IMR-90 (cell line): ENCODE measurements around the gene KDSR. TPM values are rescaled to one million over a fixed set of nuclear protein-coding genes. Genes with fewer than 3 reads are reported as not detected.

Source experiments
- ATAC-seq: fragments of 200-7000 bp; cut with Tn5 transposase; 2 replicates; pipeline ENCODE4 v1.9.1; 2020; ENCODE audit warnings: low read depth, mild to moderate bottlenecking, moderate library complexity
- BruUV-seq: library from RNA; stranded (reverse); fragments of 400-500 nt; replicated peaks from 2 replicates; lab custom pipeline; 2021; lab: Mats Ljungman, UMichigan
- CTCF ChIA-PET: fragments of 300-600 bp; formaldehyde crosslinking; extraction: SDS; loops from one replicate; lab custom pipeline; 2021; ENCODE audit warnings: antibody characterized with exemption; lab: Yijun Ruan, JAX
- POLR2A ChIA-PET: fragments of 300-600 bp; sonication (Branson Sonifier 250); formaldehyde crosslinking; loops from one replicate; lab custom pipeline; 2022; ENCODE audit warnings: antibody characterized with exemption; ENCODE audit not compliant: unreplicated experiment; lab: Charles Lee
- DNase-seq: peaks from one replicate; pipeline ENCODE4 v3.0.0; 2013
- H2AFZ ChIP-seq: replicated peaks from 2 replicates; pipeline ENCODE3; 2013; ENCODE audit warnings: low read length, mild to moderate bottlenecking; ENCODE audit not compliant: poor library complexity
- H2AK5ac ChIP-seq: 2 replicates; pipeline ENCODE4 v1.6.1; 2013; ENCODE audit warnings: low read depth, low read length, inconsistent platforms
- H2AK9ac ChIP-seq: replicated peaks from 2 replicates; pipeline ENCODE3; 2013; ENCODE audit warnings: mild to moderate bottlenecking, low read depth, low read length, moderate library complexity; ENCODE audit not compliant: poor library complexity
- H2BK120ac ChIP-seq: 2 replicates; pipeline ENCODE4 v1.6.1; 2013; ENCODE audit warnings: low read depth, low read length, inconsistent platforms
- H2BK15ac ChIP-seq: 3 replicates; pipeline ENCODE4 v1.6.1; 2013; ENCODE audit warnings: low read depth, low read length, inconsistent platforms
- H2BK20ac ChIP-seq: 2 replicates; pipeline ENCODE4 v1.6.1; 2013; ENCODE audit warnings: low read depth, mild to moderate bottlenecking, inconsistent platforms, low read length, moderate library complexity
- H2BK5ac ChIP-seq: 2 replicates; pipeline ENCODE4 v1.6.1; 2013; ENCODE audit warnings: mild to moderate bottlenecking, low read depth, low read length, inconsistent platforms; ENCODE audit not compliant: poor library complexity, severe bottlenecking
- H3K14ac ChIP-seq: replicated peaks from 2 replicates; pipeline ENCODE4 v1.6.1; 2013; ENCODE audit warnings: low read depth, low read length, inconsistent platforms
- H3K18ac ChIP-seq: 2 replicates; pipeline ENCODE4 v1.6.1; 2013; ENCODE audit warnings: low read depth, low read length, control low read depth
- H3K23ac ChIP-seq: 2 replicates; pipeline ENCODE4 v1.6.1; 2013; ENCODE audit warnings: low read depth, low read length, inconsistent platforms
- H3K27ac ChIP-seq: 2 replicates; pipeline ENCODE4 v1.5.1; 2013; ENCODE audit warnings: mild to moderate bottlenecking, control low read depth, low read length; ENCODE audit not compliant: insufficient read depth
- H3K27me3 ChIP-seq: 2 replicates; pipeline ENCODE4 v1.6.1; 2013; ENCODE audit warnings: low read length; ENCODE audit not compliant: control insufficient read depth, insufficient read depth
- H3K36me3 ChIP-seq: 2 replicates; pipeline ENCODE4 v1.6.1; 2013; ENCODE audit warnings: low read length, mixed read lengths; ENCODE audit not compliant: control insufficient read depth, insufficient read depth
- H3K4ac ChIP-seq: 2 replicates; pipeline ENCODE4 v1.6.1; 2013; ENCODE audit warnings: low read depth, low read length, inconsistent platforms
- H3K4me1 ChIP-seq: 2 replicates; pipeline ENCODE4 v1.6.1; 2013; ENCODE audit warnings: low read length, mixed read lengths; ENCODE audit not compliant: control insufficient read depth, insufficient read depth
- H3K4me2 ChIP-seq: 2 replicates; pipeline ENCODE4 v1.6.1; 2013; ENCODE audit warnings: low read depth, mild to moderate bottlenecking, control low read depth, low read length, moderate library complexity
- H3K4me3 ChIP-seq: 2 replicates; pipeline ENCODE4 v1.5.1; 2013; ENCODE audit warnings: low read depth, mild to moderate bottlenecking, control low read depth, low read length, moderate library complexity; ENCODE audit not compliant: insufficient read depth
- H3K56ac ChIP-seq: 2 replicates; pipeline ENCODE4 v1.6.1; 2013; ENCODE audit warnings: low read length, inconsistent platforms; ENCODE audit not compliant: insufficient read depth; ENCODE audit errors: extremely low read depth
- H3K79me1 ChIP-seq, 2 experiments: 2 replicates each; pipeline ENCODE4 v1.6.1; 2013; ENCODE audit warnings: low read length in 2 of 2, inconsistent platforms in 1 of 2, low read depth in 1 of 2
- H3K9ac ChIP-seq: 2 replicates; pipeline ENCODE4 v1.6.1; 2013; ENCODE audit warnings: low read depth, low read length, control low read depth
- H3K9me1 ChIP-seq: 2 replicates; pipeline ENCODE4 v1.6.1; 2013; ENCODE audit warnings: low read length, inconsistent platforms; ENCODE audit not compliant: insufficient read depth
- H3K9me3 ChIP-seq: 2 replicates; pipeline ENCODE4 v1.6.1; 2013; ENCODE audit warnings: low read length; ENCODE audit not compliant: control insufficient read depth, insufficient read depth
- H4K20me1 ChIP-seq: 2 replicates; pipeline ENCODE4 v1.6.1; 2013; ENCODE audit warnings: low read length, inconsistent platforms; ENCODE audit not compliant: insufficient read depth
- H4K5ac ChIP-seq: 2 replicates; pipeline ENCODE4 v1.6.1; 2013; ENCODE audit warnings: mild to moderate bottlenecking, low read depth, low read length, control low read depth
- H4K8ac ChIP-seq, 2 experiments: 2 replicates each; pipeline ENCODE4 v1.6.1; 2013; ENCODE audit warnings: low read depth in 2 of 2, low read length in 2 of 2, control low read depth in 1 of 2, inconsistent platforms in 1 of 2
- H4K91ac ChIP-seq: 2 replicates; pipeline ENCODE4 v1.6.1; 2013; ENCODE audit warnings: low read depth, low read length, inconsistent platforms; ENCODE audit not compliant: insufficient read depth
- BHLHE40 ChIP-seq: fragments of 150-350 bp; IDR thresholded peaks from 2 replicates; pipeline ENCODE4 v1.6.1; 2016; ENCODE audit warnings: mild to moderate bottlenecking, low read depth, low read length
- CEBPB ChIP-seq: IDR thresholded peaks from 2 replicates; pipeline ENCODE4 v1.6.1; 2012; ENCODE audit warnings: low read depth, low read length, improper control_type of control experiment
- CTCF ChIP-seq: conservative IDR thresholded peaks from 2 replicates; pipeline ENCODE4 v1.5.1; 2012; ENCODE audit warnings: mild to moderate bottlenecking, low read depth, low read length, improper control_type of control experiment
- ELK1 ChIP-seq: fragments of 150-350 bp; IDR thresholded peaks from 2 replicates; pipeline ENCODE4 v1.6.1; 2016; ENCODE audit warnings: low read depth, mild to moderate bottlenecking, low read length, moderate library complexity, borderline replicate concordance
- FOS ChIP-seq: fragments of 150-350 bp; IDR thresholded peaks from 2 replicates; pipeline ENCODE4 v1.6.1; 2016; ENCODE audit warnings: low read depth, low read length
- MAFK ChIP-seq: IDR thresholded peaks from 2 replicates; pipeline ENCODE4 v1.6.1; 2012; ENCODE audit warnings: low read depth, low read length, improper control_type of control experiment
- MAZ ChIP-seq: IDR thresholded peaks from 2 replicates; pipeline ENCODE4 v1.6.1; 2012; ENCODE audit warnings: low read depth, mild to moderate bottlenecking, low read length, improper control_type of control experiment, moderate library complexity, borderline replicate concordance
- NFE2L2 ChIP-seq: fragments of 150-350 bp; IDR thresholded peaks from 2 replicates; pipeline ENCODE4 v1.6.1; 2016; ENCODE audit warnings: low read depth, mild to moderate bottlenecking, low read length
- POLR2A ChIP-seq: IDR thresholded peaks from 2 replicates; pipeline ENCODE4 v1.6.1; 2012; ENCODE audit warnings: mild to moderate bottlenecking, low read depth, low read length
- RAD21 ChIP-seq: IDR thresholded peaks from 2 replicates; pipeline ENCODE4 v1.6.1; 2012; ENCODE audit warnings: low read length, improper control_type of control experiment
- RCOR1 ChIP-seq: IDR thresholded peaks from 2 replicates; pipeline ENCODE4 v1.6.1; 2012; ENCODE audit warnings: mild to moderate bottlenecking, low read length, improper control_type of control experiment; ENCODE audit not compliant: insufficient replicate concordance
- RFX5 ChIP-seq: IDR thresholded peaks from 2 replicates; pipeline ENCODE4 v1.8.0; 2012; ENCODE audit warnings: low read depth, mild to moderate bottlenecking, low read length, moderate library complexity
- SMC3 ChIP-seq: fragments of 150-350 bp; IDR thresholded peaks from 2 replicates; pipeline ENCODE4 v1.6.1; 2016; ENCODE audit warnings: low read depth, mild to moderate bottlenecking, antibody characterized with exemption, low read length, moderate library complexity
- USF2 ChIP-seq: fragments of 150-350 bp; IDR thresholded peaks from 2 replicates; pipeline ENCODE4 v1.6.1; 2017; ENCODE audit warnings: mild to moderate bottlenecking, antibody characterized with exemption, low read length, low read depth
- WGBS, 2 experiments: methylation state at CpG; one replicate each; pipeline versions ENCODE4 v1.1.5 to v1.1.7; 2013; ENCODE audit warnings: missing lambda C conversion rate in 2 of 2; ENCODE audit not compliant: insufficient read length in 1 of 2; ENCODE audit errors: extremely low coverage in 2 of 2; 5-methylcytosine and 5-hydroxymethylcytosine counted together
- dilution Hi-C: fragments of 300-500 bp; cut with HindIII; formaldehyde crosslinking; loops from one replicate; pipeline ENCODE4 v1.14.3; 2018; ENCODE audit warnings: low sequenced_read_pairs; ENCODE audit not compliant: unreplicated experiment
- in situ Hi-C: fragments of 300-500 bp; cut with MboI; formaldehyde crosslinking; loops from 3 replicates; pipeline ENCODE4 v1.14.3; 2019; ENCODE audit warnings: low sequenced_read_pairs, inconsistent platforms, mixed read lengths
- intact Hi-C: fragments of 100-400 bp; cut with micrococcal nuclease; formaldehyde crosslinking; loops from 2 replicates; pipeline ENCODE4 v1.10.0; 2022
- polyA plus RNA-seq, 3 experiments: library from polyadenylated mRNA; depleted of rRNA; stranded (reverse); fragments of >200 nt; gene quantifications; 2 replicates each; pipeline ENCODE4 v1.2.3, GENCODE V29; 2012; ENCODE audit warnings: low replicate concordance in 1 of 3
- total RNA-seq: library from RNA; depleted of rRNA; stranded (reverse); fragments of >200 nt; gene quantifications from 2 replicates; pipeline ENCODE4 v1.2.3, GENCODE V29; 2012

KDSR gene
- total and polyA plus RNA-seq, 2 of the 4 experiments (the other 2 are of a cell fraction), result 21.5 to 21.9 TPM

- BruUV-seq, result no TSS peak
- Histone ChIP-seq H4K5ac (no peak overlapping the region; the same call in 1 of the 2 replicates), H3K36me3 (peaks cover 37% of the 10 kb centered on the region), H2AK5ac (peak overlapping the region; percentile 0; the same call in 1 of the 2 replicates), H3K27me3 (no peaks in the 10 kb centered on the region), H3K4me1 (peaks cover 6% of the 10 kb centered on the region), H3K4ac (peak overlapping the region; percentile 8; the same call in 1 of the 2 replicates), H2AK9ac (no peak overlapping the region), H2BK5ac (peak overlapping the region; percentile 87), H3K18ac (peak overlapping the region; percentile 66; the same call in 1 of the 2 replicates), H3K9me1 (0 out of 2 replicates have a peak, but pooled peaks cover 4% of the 10 kb centered on the region), H2BK20ac (no peak overlapping the region), H3K4me2 (peak overlapping the region; percentile 73), H2BK15ac (no peak overlapping the region), H3K56ac (no peak overlapping the region), H2AFZ (no peak overlapping the region), H3K9ac (no peak overlapping the region), H3K23ac (no peak overlapping the region), H4K8ac (peak overlapping the region in 1 of 2 experiments; percentile 11; a peak in 1 of 4 replicates), H3K79me1 (peaks cover 9 to 23% of the 10 kb centered on the region in 2 experiments), H2BK120ac (peak overlapping the region; percentile 28; the same call in 1 of the 2 replicates), H3K27ac (peak overlapping the region; percentile 96), H3K14ac (no peak overlapping the region; the same call in 1 of the 2 replicates), H3K4me3 (no peak overlapping the region), H4K20me1 (no peaks in the 10 kb centered on the region), H4K91ac (peak overlapping the region; percentile 25; the same call in 1 of the 2 replicates), H3K9me3 (no peaks in the 10 kb centered on the region)
- peak; percentile 96 for DNase-seq
- in situ Hi-C loops (no loop called here), dilution Hi-C loops (no loop called here), intact Hi-C loops (loop anchor here (1.0 kb wide), 2 partner anchors 31 to 86 kb away; partner anchors contain the start of genes KDSR and VPS4B)
- ATAC-seq, result peak; percentile 83
- POLR2A ChIA-PET, result interaction anchor here (0.5 kb wide), 1 partner anchor 31 kb away, joined by 5 read pairs; no protein-coding TSS in a partner anchor
- no CpG with 5 or more reads among the region's 8 CpGs for WGBS, 2 experiments
- CTCF ChIA-PET, result no interaction called here
- TF ChIP-seq MAZ (no peak), RAD21 (no peak), USF2 (peak; percentile 87), CEBPB (peak; percentile 97), ELK1 (no peak), BHLHE40 (peak; percentile 96), NFE2L2 (no peak), SMC3 (no peak), CTCF (no peak), POLR2A (no peak), RFX5 (no peak), FOS (peak; percentile 47; the same call in 1 of the 2 replicates), RCOR1 (peak; percentile 25), MAFK (peak; percentile 73)
These were observed 30.5 kb downstream of the KDSR start for GRCh38 chr18:63336366-63337099.
